ENCODE results near the gene DZIP1L.

DNA sequence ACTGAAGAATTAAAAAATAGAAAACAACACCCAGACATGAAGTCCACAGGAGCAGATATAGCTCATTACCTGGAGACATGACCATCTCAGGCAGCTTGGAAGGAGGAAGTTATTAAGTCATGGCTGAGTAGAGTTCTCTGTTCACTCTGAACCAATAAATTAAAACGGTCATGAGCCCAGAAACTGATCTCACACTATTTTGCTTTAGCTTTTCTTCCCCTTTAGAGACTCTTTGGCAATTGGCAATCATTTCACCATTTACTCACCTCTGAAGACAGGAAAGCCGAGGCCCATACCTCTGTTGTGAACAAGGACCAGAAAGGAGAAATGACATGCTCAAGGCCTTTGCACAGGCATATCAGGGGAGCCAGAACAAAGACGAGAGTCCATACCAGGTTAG lies 78.8 kb downstream of the DZIP1L start:
- TF ChIP-seq, protein P1, sequence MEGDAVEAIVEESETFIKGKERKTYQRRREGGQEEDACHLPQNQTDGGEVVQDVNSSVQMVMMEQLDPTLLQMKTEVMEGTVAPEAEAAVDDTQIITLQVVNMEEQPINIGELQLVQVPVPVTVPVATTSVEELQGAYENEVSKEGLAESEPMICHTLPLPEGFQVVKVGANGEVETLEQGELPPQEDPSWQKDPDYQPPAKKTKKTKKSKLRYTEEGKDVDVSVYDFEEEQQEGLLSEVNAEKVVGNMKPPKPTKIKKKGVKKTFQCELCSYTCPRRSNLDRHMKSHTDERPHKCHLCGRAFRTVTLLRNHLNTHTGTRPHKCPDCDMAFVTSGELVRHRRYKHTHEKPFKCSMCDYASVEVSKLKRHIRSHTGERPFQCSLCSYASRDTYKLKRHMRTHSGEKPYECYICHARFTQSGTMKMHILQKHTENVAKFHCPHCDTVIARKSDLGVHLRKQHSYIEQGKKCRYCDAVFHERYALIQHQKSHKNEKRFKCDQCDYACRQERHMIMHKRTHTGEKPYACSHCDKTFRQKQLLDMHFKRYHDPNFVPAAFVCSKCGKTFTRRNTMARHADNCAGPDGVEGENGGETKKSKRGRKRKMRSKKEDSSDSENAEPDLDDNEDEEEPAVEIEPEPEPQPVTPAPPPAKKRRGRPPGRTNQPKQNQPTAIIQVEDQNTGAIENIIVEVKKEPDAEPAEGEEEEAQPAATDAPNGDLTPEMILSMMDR (IDR thresholded peaks at IDR 0.05): no peak
- no peak for TF ChIP-seq POLR2A (IDR thresholded peaks at IDR 0.05)
